NCI-H2227 (cell line): ENCODE data around the gene ODAD4.

Experiments used
- DNase-seq: peaks from one replicate; lab custom pipeline; 2025; ENCODE audit not compliant: unreplicated experiment; lab: John Stamatoyannopoulos, UW

Gene ODAD4

DNA sequence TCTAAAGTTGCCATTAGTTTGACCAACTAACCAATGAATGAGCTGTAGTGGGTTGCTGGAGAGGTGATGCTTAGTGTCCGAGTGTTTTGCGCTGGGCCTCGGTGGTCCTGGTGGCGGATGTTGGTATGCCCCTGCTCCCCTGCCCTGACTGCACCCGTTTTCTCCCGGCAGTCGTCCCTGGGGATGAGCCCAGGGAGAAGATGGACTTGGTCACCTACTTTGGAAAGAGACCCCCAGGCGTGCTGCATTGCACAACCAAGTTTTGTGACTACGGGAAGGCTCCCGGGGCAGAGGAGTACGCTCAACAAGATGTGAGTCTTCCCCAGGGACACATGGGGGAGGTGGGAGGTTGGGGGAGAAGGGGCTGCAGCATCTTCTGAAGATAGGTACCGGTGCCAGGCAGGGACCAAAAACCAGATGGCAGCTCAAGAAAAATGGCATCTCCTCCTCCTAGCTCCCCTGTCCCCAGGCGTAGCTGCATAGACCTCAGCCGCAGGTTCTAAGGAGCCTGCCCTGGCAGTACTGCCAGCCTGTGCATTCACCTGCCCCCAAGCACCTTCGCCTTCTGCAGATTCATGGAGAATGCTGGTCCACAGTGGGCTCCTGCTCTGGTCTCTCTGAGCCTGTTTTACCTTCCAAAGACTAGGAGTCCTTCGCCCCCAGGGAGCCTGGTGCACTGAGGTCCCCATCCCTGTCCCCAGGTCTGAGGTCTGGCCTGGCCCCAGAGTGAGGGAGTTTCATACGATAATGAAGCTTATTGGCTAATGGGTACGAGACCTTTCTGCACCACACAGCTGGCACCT, 41.5 kb downstream of the ODAD4 start:
- no peak for DNase-seq

GRCh38 chr17:41972571-41973407, 42.4 kb downstream of the ODAD4 start:
- DNase-seq, result no peak

- DNase-seq, result no peak
Measured at GRCh38 chr17:41973408-41973811, 43.0 kb downstream of the ODAD4 start.

DNA sequence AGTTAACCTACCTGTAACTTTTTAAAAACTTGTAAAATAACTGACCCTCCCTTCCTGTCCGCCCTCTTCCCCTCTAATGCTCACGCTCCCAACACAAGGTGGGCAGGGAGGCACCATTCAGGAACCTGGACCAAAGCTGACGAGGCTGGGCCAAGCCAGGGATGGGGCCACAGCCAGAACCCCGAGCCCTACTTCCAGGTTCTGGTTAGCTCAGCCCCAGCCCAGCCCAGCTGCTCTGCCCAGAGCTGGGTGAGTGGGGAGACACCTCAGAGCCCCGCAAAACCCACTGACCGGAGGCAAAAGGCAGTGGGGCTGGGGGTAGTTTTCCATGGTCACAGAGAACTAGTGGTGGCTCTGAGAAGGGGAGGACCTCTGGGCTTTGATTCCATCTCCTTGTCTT, 43.6 kb downstream of the ODAD4 start:
- DNase-seq, result no peak

GRCh38 chr17:41974658-41975057, 44.2 kb downstream of the ODAD4 start:
- DNase-seq, result no peak

- DNase-seq, result no peak
Measured at GRCh38 chr17:41975099-41976083, 45.0 kb downstream of the ODAD4 start.

DNA sequence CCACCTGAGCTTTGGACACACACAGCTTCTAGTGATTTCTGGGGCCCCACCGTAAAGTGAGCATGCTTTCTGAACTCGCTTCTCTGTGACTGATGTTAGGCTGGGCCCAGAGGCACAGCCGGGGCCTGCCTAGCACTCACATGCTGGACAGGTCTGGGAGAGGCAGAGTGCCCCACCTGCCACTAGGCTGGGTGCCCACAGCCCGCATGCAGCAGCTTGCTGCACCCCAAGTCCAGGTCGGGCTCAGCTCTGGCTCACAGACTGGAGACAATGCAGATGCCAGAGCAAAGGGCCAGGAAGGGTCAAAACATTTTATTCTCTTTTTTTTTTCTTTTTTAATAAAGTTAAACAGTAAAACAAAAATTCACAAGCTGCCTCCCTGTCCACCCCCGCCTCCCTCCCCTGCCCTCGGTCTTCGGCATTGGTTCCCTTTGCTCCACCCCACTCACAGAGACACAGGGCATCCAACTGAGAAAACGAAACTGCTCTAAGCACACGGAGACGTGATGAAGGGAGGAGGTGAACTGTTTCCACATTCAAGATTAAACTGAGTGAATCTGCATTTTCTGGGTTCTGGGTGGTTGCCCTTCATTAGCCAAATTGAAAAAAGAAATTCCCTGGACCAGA, 45.8 kb downstream of the ODAD4 start:
- DNase-seq, result no peak

DNA sequence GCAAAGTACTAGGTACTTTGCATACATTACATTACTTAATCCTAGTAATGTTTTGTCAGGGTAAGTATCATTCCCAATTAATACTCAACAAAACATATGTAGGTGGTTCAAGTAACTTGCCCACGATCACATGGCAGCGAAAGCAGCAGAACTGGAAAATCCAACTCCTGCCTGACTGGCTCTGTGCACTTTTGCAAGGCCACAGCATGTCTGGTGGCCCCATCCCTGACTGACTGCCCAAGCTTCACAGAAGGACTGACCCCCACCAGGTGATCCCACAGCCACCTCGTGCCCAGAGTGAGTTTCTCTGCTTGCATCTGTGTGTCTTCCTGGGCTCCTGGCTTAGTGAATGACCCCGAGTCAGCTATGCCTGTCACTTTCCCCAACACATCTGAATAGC, 47.6 kb downstream of the ODAD4 start:
- DNase-seq, result no peak

GRCh38 chr17:41982026-41982760, 51.8 kb downstream of the ODAD4 start:
- DNase-seq, result no peak

GRCh38 chr17:41984454-41984853, 54.0 kb downstream of the ODAD4 start:
- no peak for DNase-seq

DNA sequence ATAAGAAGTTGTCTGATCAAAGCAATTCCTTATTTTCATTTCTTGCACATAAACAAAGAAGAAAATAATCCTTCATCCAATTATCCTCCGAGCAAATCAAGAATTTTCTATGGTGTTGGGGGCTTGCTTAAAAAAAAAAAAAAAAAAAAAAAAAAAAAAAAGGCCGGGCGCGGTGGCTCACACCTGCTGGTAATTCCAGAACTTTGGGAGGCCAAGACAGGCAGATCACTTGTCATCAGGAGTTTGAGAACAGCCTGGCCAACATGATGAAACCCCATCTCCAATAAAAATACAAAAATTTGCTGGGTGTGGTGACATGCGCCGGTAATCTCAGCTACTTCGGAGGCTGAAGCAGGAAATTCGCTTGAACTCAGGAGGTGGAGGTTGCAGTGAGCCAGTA, 55.5 kb downstream of the ODAD4 start:
- DNase-seq, result no peak

DNA sequence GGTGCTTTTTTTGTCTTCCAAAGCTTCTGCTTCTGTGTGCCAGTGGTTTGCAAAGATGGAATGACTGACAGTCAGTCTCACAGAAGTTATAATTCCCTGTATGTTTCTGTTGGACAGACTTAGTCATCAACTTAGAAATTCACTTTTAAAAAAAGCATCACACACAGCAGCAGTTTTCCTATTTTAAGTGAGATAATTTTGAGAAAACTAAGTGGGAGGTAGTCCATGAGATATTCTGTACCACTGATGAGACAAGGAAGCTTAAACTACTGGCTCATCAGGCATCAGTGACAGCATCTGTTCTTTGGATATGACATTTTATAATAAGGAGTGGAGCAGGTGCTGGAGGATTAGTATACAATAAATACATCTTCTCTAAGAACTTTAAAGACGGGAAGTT, 56.2 kb downstream of the ODAD4 start:
- no peak for DNase-seq

GRCh38 chr17:41987642-41988041, 57.2 kb downstream of the ODAD4 start:
- DNase-seq, result no peak

DNA sequence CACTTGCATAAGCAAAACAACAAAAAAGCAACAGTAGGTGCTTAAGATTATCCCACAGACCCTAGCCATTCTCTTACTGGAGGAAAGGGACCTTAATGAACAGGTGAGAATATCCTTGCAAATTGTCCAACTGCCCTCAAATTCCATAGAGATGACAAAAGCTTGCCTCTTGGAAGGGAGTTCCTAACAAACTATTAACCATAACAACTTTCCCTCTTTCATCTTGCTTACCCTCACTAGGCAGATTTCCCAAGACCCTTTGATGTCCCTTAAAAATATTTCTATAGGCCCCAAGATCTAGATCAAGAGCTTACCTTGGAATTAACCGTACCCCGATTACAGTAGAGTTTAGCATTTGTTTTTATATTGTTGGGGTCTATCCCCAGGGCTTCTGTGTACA, 58.0 kb downstream of the ODAD4 start:
- DNase-seq, result no peak

- DNase-seq, result no peak
Measured at GRCh38 chr17:41989702-41990419, 59.4 kb downstream of the ODAD4 start.

DNA sequence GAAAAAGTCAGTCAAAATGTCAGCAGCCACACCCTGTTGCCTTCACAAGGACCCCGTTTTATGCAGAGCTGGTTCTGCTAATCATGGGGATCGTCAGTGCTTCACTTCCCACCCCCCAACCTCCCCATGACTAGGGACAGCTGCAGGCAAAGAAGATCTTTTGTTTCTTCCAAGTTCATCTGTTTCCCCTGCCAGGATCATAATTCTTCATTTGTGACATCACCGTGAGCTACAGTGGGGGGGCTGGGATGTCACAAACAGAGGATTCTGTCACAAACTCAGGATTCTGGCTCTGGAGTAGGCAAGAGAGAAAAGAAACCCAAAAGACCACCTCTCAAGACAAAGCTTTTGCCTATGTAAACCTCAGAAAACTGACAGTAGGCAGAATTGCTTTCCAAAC, 62.2 kb downstream of the ODAD4 start:
- DNase-seq, result no peak

DNA sequence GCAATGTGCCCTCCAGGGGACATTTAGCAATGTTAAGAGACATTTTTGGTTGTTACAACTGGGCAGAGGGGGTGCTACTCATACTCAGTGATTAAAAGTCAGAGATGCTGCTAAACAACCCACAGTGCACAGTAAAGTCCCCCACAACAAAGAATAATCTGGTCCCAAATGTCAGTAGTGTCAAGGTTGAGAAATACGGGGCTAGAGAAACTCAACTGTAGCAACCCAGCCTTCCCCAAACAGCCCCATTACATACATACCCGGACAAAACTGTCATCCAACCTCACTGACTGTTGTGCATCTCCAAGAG, 66.4 kb downstream of the ODAD4 start:
- no peak for DNase-seq

DNA sequence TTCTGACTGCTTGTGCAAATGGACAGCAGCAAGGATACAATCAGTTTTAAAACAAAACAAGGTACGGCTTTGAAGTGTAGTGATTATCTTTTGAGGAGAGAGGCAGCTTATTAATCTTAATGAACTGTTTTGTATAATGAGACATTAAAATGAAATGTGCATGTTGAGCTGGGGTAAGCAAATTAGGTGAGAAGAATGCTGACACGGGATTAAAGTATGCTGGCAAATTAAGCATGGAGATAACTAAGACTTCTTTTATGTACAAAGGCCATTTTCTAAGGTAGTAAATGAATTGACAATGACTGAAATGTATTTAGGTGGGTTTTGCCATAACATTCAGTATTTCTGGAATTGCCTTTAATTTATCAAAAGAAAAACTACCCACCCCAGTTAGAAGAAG, 68.1 kb downstream of the ODAD4 start:
- no peak for DNase-seq

- no peak for DNase-seq
Measured at GRCh38 chr17:42000413-42001133, 70.2 kb downstream of the ODAD4 start.
